ENCODE data around the gene HSPA6. TPM values are rescaled to one million over a fixed set of nuclear protein-coding genes. Genes with fewer than 3 reads are reported as not detected.
"Not testable (repeated sequence)": the region's sequence is repeated elsewhere in the genome, so short reads cannot be mapped to it uniquely, and the experiment has no call there.

The HSPA6 gene
- total and polyA plus RNA-seq, 2 donors (not counting 1 experiment from before 2014, with no cell fraction given): 8.5 to 11.2 TPM

- ATAC-seq (ENCODE audit: low read depth); H3K9ac ChIP-seq (ENCODE audit: low read length); CTCF ChIA-PET; DNase-seq; H3K27ac Mint-ChIP-seq; POLR2A ChIA-PET; H3K79me2 ChIP-seq (ENCODE audit: control insufficient read depth, insufficient read depth, low read length); H3K4me3 ChIP-seq (ENCODE audit: control extremely low read depth in 1 of 5, extremely low read depth in 1 of 5, insufficient read depth in 1 of 5, low read depth in 2 of 5, low read length in 4 of 5); H3K4me3 Mint-ChIP-seq; H3K4me2 ChIP-seq (replicated peaks; ENCODE audit: low read depth, low read length, poor library complexity, severe bottlenecking); H3K27ac ChIP-seq (ENCODE audit: low read length in 2 of 2); H2AFZ ChIP-seq (ENCODE audit: insufficient read depth, low read depth, low read length, poor library complexity, severe bottlenecking); H4K20me1 ChIP-seq (ENCODE audit: control insufficient read depth, insufficient read depth, low read length, poor library complexity, severe bottlenecking); H3K36me3 ChIP-seq (replicated peaks in 1 of 2; ENCODE audit: control extremely low read depth in 1 of 2, control insufficient read depth in 1 of 2, extremely low read depth in 1 of 2, insufficient read depth in 2 of 2, low read length in 1 of 2); H3K27me3 Mint-ChIP-seq; H3K27me3 ChIP-seq (replicated peaks in 1 of 4; ENCODE audit: control extremely low read depth in 1 of 4, control insufficient read depth in 3 of 4, insufficient read depth in 4 of 4, low read length in 3 of 4); H3K9me3 ChIP-seq (ENCODE audit: control extremely low read depth in 1 of 3, control insufficient read depth in 2 of 3, insufficient read depth in 1 of 3, low read length in 2 of 3); H3K9me3 Mint-ChIP-seq (ENCODE audit: insufficient read depth): not testable (repeated sequence)
- WGBS (ENCODE audit: insufficient coverage): no CpG with 5 or more reads among the region's 1 CpG
- H3K4me1 ChIP-seq (ENCODE audit: control insufficient read depth in 2 of 2, insufficient read depth in 2 of 2, low read length in 2 of 2): peaks cover 5 to 11% of the 10 kb centered on the region in 2 donors
- H3K4me1 Mint-ChIP-seq: peaks cover 15% of the 10 kb centered on the region
- intact Hi-C loops (cut with micrococcal nuclease): loop anchor here (10.0 kb wide), 1 partner anchor 181 kb away; the partner anchor contains the start of gene DUSP12
These were observed 39.2 kb downstream of the HSPA6 start for GRCh38 chr1:161563522-161563921.

GRCh38 chr1:161566602-161566960 lies 42.2 kb downstream of the HSPA6 start:
- H3K27ac Mint-ChIP-seq; H3K27ac ChIP-seq (ENCODE audit: low read length in 2 of 2); H2AFZ ChIP-seq (ENCODE audit: insufficient read depth, low read depth, low read length, poor library complexity, severe bottlenecking); H3K4me1 ChIP-seq (ENCODE audit: control insufficient read depth in 2 of 2, insufficient read depth in 2 of 2, low read length in 2 of 2); H3K4me2 ChIP-seq (replicated peaks; ENCODE audit: low read depth, low read length, poor library complexity, severe bottlenecking); POLR2A ChIA-PET; CTCF ChIA-PET; H3K27me3 ChIP-seq (replicated peaks in 1 of 4; ENCODE audit: control extremely low read depth in 1 of 4, control insufficient read depth in 3 of 4, insufficient read depth in 4 of 4, low read length in 3 of 4); H3K79me2 ChIP-seq (ENCODE audit: control insufficient read depth, insufficient read depth, low read length); H3K9me3 ChIP-seq (ENCODE audit: control extremely low read depth in 1 of 3, control insufficient read depth in 2 of 3, insufficient read depth in 1 of 3, low read length in 2 of 3); H3K4me3 Mint-ChIP-seq; H4K20me1 ChIP-seq (ENCODE audit: control insufficient read depth, insufficient read depth, low read length, poor library complexity, severe bottlenecking); H3K4me3 ChIP-seq (ENCODE audit: control extremely low read depth in 1 of 5, extremely low read depth in 1 of 5, insufficient read depth in 1 of 5, low read depth in 2 of 5, low read length in 4 of 5); H3K36me3 ChIP-seq (replicated peaks in 1 of 2; ENCODE audit: control extremely low read depth in 1 of 2, control insufficient read depth in 1 of 2, extremely low read depth in 1 of 2, insufficient read depth in 2 of 2, low read length in 1 of 2); H3K27me3 Mint-ChIP-seq; ATAC-seq (ENCODE audit: low read depth); DNase-seq; H3K4me1 Mint-ChIP-seq; H3K9me3 Mint-ChIP-seq (ENCODE audit: insufficient read depth); H3K9ac ChIP-seq (ENCODE audit: low read length): not testable (repeated sequence)
- WGBS (ENCODE audit: insufficient coverage): no CpG with 5 or more reads among the region's 3 CpGs
- intact Hi-C loops (cut with micrococcal nuclease): loop anchor here (10.0 kb wide), 1 partner anchor 178 kb away; the partner anchor contains the start of gene DUSP12

- not testable (repeated sequence) for H3K9me3 Mint-ChIP-seq (ENCODE audit: insufficient read depth)
These were observed 47.4 kb downstream of the HSPA6 start for GRCh38 chr1:161571703-161572102.

More at GRCh38 chr1:161571703-161572102, 47.4 kb downstream of the HSPA6 start:
- H3K9me3 ChIP-seq (ENCODE audit: control extremely low read depth in 1 of 3, control insufficient read depth in 2 of 3, insufficient read depth in 1 of 3, low read length in 2 of 3); POLR2A ChIA-PET; H3K27me3 Mint-ChIP-seq; H3K4me1 Mint-ChIP-seq; H3K9ac ChIP-seq (ENCODE audit: low read length); DNase-seq; H2AFZ ChIP-seq (ENCODE audit: insufficient read depth, low read depth, low read length, poor library complexity, severe bottlenecking); ATAC-seq (ENCODE audit: low read depth); H4K20me1 ChIP-seq (ENCODE audit: control insufficient read depth, insufficient read depth, low read length, poor library complexity, severe bottlenecking); H3K27ac ChIP-seq (ENCODE audit: low read length in 2 of 2); H3K4me3 ChIP-seq (ENCODE audit: control extremely low read depth in 1 of 5, extremely low read depth in 1 of 5, insufficient read depth in 1 of 5, low read depth in 2 of 5, low read length in 4 of 5); H3K36me3 ChIP-seq (replicated peaks in 1 of 2; ENCODE audit: control extremely low read depth in 1 of 2, control insufficient read depth in 1 of 2, extremely low read depth in 1 of 2, insufficient read depth in 2 of 2, low read length in 1 of 2); H3K4me1 ChIP-seq (ENCODE audit: control insufficient read depth in 2 of 2, insufficient read depth in 2 of 2, low read length in 2 of 2); H3K4me2 ChIP-seq (replicated peaks; ENCODE audit: low read depth, low read length, poor library complexity, severe bottlenecking); H3K27me3 ChIP-seq (replicated peaks in 1 of 4; ENCODE audit: control extremely low read depth in 1 of 4, control insufficient read depth in 3 of 4, insufficient read depth in 4 of 4, low read length in 3 of 4); H3K4me3 Mint-ChIP-seq; H3K79me2 ChIP-seq (ENCODE audit: control insufficient read depth, insufficient read depth, low read length); H3K27ac Mint-ChIP-seq: not testable (repeated sequence)
- CTCF ChIA-PET: interaction anchor here (1.0 kb wide), 1 partner anchor 166 kb away, joined by 4 read pairs; no protein-coding TSS in a partner anchor
- no CpG with 5 or more reads among the region's 8 CpGs for WGBS (ENCODE audit: insufficient coverage)
- intact Hi-C loops (cut with micrococcal nuclease): loop anchor here (10.0 kb wide), 1 partner anchor 73 kb away; no protein-coding TSS in a partner anchor

Other genes starting within 250 kb of the HSPA6 start
- gene MPZ, start 214.6 kb upstream of the HSPA6 start, total RNA-seq: 11.8 and 12.9 TPM in 2 replicates
- gene MPZ, start 214.6 kb upstream of the HSPA6 start, polyA plus RNA-seq: 4.3 and 5.8 TPM in 2 replicates
- 99.0 and 109 TPM in 2 replicates for gene SDHC, start 210.2 kb upstream of the HSPA6 start, total RNA-seq
- 78.3 and 102 TPM in 2 replicates for gene SDHC, start 210.2 kb upstream of the HSPA6 start, polyA plus RNA-seq
- gene CFAP126, start 156.7 kb upstream of the HSPA6 start, total RNA-seq: not detected in 2 replicates
- not detected in 2 replicates for gene CFAP126, start 156.7 kb upstream of the HSPA6 start, polyA plus RNA-seq
- gene FCGR2A, start 19.1 kb upstream of the HSPA6 start, total RNA-seq: 14.4 and 15.5 TPM in 2 replicates
- 7.7 and 12.0 TPM in 2 replicates for gene FCGR2A, start 19.1 kb upstream of the HSPA6 start, polyA plus RNA-seq
- gene FCGR3A, start 25.3 kb downstream of the HSPA6 start, total RNA-seq: 0.92 and 1.3 TPM in 2 replicates
- 1.5 and 3.1 TPM in 2 replicates for gene FCGR3A, start 25.3 kb downstream of the HSPA6 start, polyA plus RNA-seq
- not detected in 2 replicates for gene FCGR3B, start 106.6 kb downstream of the HSPA6 start, total RNA-seq
- 0.13 and 0.27 TPM in 2 replicates for gene FCGR3B, start 106.6 kb downstream of the HSPA6 start, polyA plus RNA-seq
- 143 and 144 TPM in 2 replicates for gene FCGR2B, start 138.6 kb downstream of the HSPA6 start, total RNA-seq
- gene FCGR2B, start 138.6 kb downstream of the HSPA6 start, polyA plus RNA-seq: 189 and 282 TPM in 2 replicates
- gene FCRLA, start 182.7 kb downstream of the HSPA6 start, total RNA-seq: 140 and 142 TPM in 2 replicates
- gene FCRLA, start 182.7 kb downstream of the HSPA6 start, polyA plus RNA-seq: 105 and 248 TPM in 2 replicates
- 3.0 and 3.8 TPM in 2 replicates for gene FCRLB, start 197.0 kb downstream of the HSPA6 start, total RNA-seq
- 1.8 and 6.4 TPM in 2 replicates for gene FCRLB, start 197.0 kb downstream of the HSPA6 start, polyA plus RNA-seq
- 41.2 and 41.9 TPM in 2 replicates for gene DUSP12, start 225.2 kb downstream of the HSPA6 start, total RNA-seq
- 29.5 and 32.4 TPM in 2 replicates for gene DUSP12, start 225.2 kb downstream of the HSPA6 start, polyA plus RNA-seq
- 25.6 and 26.6 TPM in 2 replicates for gene ATF6, start 241.8 kb downstream of the HSPA6 start, total RNA-seq
- gene ATF6, start 241.8 kb downstream of the HSPA6 start, polyA plus RNA-seq: 5.7 and 6.8 TPM in 2 replicates